ENCODE data around the gene LGALS7B.
"Not testable (repeated sequence)": the region's sequence is repeated elsewhere in the genome, so short reads cannot be mapped to it uniquely, and the experiment has no call there.

The LGALS7B gene

DNA sequence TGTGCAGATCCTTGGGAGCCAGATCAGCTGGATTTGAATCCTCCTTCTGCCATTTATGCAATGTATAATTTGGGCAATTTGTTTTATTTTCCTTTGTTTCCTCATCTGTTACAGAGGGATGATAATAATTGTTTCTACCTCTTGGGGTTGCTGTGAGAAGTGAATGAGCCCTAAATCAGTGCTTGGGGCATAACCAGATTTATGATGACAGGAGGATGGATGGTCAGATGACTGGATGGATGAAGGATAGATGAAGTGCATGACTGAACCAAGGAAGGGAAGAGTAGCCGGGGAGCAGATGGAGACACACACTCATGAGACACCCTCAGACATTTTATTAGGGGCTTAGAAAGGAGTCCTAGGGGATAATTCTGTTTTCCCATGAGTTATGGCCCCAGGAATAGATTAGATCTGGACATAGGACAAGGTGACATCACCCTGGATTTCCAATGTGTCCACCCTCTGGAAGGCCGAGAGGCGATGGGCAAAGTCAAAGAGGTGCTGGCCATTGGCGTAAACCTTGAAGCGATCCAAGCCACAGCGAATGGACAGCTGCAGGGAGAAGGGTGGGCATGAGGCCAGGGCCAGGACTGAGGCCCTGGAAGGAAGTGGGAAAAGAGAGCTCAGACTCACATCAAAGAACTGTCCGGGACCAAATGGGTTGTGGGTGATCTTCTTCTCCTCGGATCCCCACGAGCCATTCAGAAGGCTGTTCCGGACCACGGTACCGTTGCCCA, 12.5 kb downstream of the LGALS7B start:
- Histone ChIP-seq H3K27me3 (ENCODE audit: control insufficient read depth, insufficient read depth, low read length) (peaks cover 21% of the 10 kb centered on the region), H3K4me3 (ENCODE audit: low read length) (no peak overlapping the region), H3K36me3 (ENCODE audit: insufficient read depth, low read length) (no peaks in the 10 kb centered on the region), H3K9ac (ENCODE audit: low read depth, low read length) (no peak overlapping the region), H3K4me1 (ENCODE audit: control insufficient read depth, insufficient read depth, low read length) (no peaks in the 10 kb centered on the region), H3K9me3 (replicated peaks; ENCODE audit: low read length) (no peaks in the 10 kb centered on the region), H3K4me2 (ENCODE audit: low read length) (no peak overlapping the region)

DNA sequence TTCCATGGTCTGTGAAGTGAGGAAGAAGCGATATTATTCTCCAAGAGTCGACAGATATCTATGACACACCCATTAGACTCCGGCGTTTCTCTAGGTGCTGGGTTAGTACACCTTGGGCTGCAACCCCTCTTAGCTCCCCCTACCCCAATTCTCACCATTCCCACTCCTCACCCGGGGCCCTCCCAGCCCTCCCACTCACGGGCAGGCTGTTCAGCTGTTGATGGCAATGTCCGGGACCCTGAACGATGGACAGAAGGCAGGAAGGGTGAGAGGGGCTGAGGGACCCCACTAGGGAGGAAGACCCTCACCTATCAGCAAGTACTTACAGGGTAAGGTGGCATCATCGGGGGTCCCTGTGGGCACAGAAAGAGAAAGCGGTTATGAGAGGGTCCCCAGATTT, 14.5 kb downstream of the LGALS7B start:
- Histone ChIP-seq H3K27me3 (ENCODE audit: control insufficient read depth, insufficient read depth, low read length) (peaks cover 21% of the 10 kb centered on the region), H3K9me3 (replicated peaks; ENCODE audit: low read length) (no peaks in the 10 kb centered on the region), H3K9ac (ENCODE audit: low read depth, low read length) (no peak overlapping the region), H3K4me3 (ENCODE audit: low read length) (no peak overlapping the region), H3K4me2 (ENCODE audit: low read length) (no peak overlapping the region), H3K36me3 (ENCODE audit: insufficient read depth, low read length) (no peaks in the 10 kb centered on the region), H3K4me1 (ENCODE audit: control insufficient read depth, insufficient read depth, low read length) (no peaks in the 10 kb centered on the region)

DNA sequence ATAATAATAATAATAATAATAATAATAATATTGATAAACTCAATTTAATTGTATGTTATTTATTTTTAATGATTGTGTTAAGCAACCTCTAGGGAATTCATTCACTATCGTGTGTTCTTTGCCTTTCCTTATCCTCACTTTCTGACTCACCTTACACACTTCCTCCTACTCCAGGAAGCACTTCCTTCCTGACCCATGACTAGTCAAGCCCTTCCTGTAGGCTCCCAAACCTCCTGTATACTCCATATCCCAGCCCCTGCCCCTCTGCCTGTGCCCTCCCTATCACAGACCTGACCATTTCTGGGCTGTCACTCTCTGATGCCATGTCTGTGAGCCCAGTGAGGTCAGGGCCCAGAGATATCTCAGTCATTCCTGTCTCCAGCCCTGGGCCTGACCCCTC, 16.2 kb downstream of the LGALS7B start:
- no peak overlapping the region for H3K4me2 ChIP-seq (ENCODE audit: low read length)
- no peaks in the 10 kb centered on the region for H3K9me3 ChIP-seq (replicated peaks; ENCODE audit: low read length)
- no peaks in the 10 kb centered on the region for H3K36me3 ChIP-seq (ENCODE audit: insufficient read depth, low read length)
- H3K9ac ChIP-seq (ENCODE audit: low read depth, low read length), result no peak overlapping the region
- H3K4me1 ChIP-seq (ENCODE audit: control insufficient read depth, insufficient read depth, low read length), result no peaks in the 10 kb centered on the region
- H3K27me3 ChIP-seq (ENCODE audit: control insufficient read depth, insufficient read depth, low read length), result peaks cover 17% of the 10 kb centered on the region
- H3K4me3 ChIP-seq (ENCODE audit: low read length), result no peak overlapping the region

DNA sequence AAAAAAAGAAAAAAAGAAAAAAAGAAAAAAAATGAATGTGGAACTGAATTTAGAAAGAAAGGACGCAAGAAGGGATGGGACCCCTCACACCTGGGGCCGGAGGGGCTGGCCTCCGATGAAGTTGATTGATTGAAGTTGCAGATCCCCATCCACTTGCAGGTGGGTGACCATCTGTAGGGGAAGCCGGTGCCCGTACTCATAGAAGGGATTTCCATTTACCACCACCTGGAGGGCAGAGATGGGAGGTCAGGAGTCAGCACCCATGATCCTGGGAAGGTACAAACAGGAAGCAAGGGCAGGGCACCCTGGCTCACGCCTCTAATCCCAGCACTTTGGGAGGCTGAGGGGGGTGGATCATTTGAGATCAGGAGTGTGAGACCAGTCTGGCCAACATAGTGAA, 17.4 kb downstream of the LGALS7B start:
- Histone ChIP-seq H3K9ac (ENCODE audit: low read depth, low read length) (no peak overlapping the region), H3K27me3 (ENCODE audit: control insufficient read depth, insufficient read depth, low read length) (peaks cover 8% of the 10 kb centered on the region)

DNA sequence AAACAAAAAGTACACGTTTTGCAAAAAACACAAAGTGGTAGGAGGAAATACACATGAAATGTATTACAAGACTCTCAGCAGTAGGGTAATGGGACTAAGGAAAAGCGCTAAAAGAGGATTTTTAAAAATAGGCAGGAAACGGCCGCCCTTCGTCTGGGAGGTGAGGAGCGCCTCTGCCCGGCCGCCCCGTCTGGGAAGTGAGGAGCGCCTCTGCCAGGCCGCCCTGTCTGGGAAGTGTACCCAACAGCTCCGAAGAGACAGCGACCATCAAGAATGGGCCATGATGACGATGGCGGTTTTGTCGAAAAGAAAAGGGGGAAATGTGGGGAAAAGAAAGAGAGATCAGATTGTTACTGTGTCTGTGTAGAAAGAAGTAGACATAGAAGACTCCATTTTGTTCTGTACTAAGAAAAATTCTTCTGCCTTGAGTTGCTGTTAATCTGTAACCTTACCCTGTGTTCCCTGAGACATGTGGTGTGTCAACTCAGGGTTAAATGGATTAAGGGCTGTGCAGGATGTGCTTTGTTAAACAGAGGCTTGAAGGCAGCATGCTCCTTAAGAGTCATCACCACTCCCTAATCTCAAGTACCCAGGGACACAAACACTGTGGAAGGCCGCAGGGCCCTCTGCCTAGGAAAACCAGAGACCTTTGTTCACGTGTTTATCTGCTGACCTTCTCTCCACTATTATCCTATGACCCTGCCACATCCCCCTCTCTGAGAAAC, 18.5 kb downstream of the LGALS7B start:
- not testable (repeated sequence) for H3K36me3 ChIP-seq (ENCODE audit: insufficient read depth, low read length); H3K9me3 ChIP-seq (replicated peaks; ENCODE audit: low read length); H3K4me1 ChIP-seq (ENCODE audit: control insufficient read depth, insufficient read depth, low read length); H3K9ac ChIP-seq (ENCODE audit: low read depth, low read length); H3K4me3 ChIP-seq (ENCODE audit: low read length); H3K4me2 ChIP-seq (ENCODE audit: low read length); H3K27me3 ChIP-seq (ENCODE audit: control insufficient read depth, insufficient read depth, low read length)

More for the DNA sequence above, 17.4 kb downstream of the LGALS7B start:
- Histone ChIP-seq H3K4me3 (ENCODE audit: low read length) (no peak overlapping the region), H3K4me1 (ENCODE audit: control insufficient read depth, insufficient read depth, low read length) (no peaks in the 10 kb centered on the region), H3K36me3 (ENCODE audit: insufficient read depth, low read length) (no peaks in the 10 kb centered on the region), H3K4me2 (ENCODE audit: low read length) (no peak overlapping the region), H3K9me3 (replicated peaks; ENCODE audit: low read length) (no peaks in the 10 kb centered on the region)

DNA sequence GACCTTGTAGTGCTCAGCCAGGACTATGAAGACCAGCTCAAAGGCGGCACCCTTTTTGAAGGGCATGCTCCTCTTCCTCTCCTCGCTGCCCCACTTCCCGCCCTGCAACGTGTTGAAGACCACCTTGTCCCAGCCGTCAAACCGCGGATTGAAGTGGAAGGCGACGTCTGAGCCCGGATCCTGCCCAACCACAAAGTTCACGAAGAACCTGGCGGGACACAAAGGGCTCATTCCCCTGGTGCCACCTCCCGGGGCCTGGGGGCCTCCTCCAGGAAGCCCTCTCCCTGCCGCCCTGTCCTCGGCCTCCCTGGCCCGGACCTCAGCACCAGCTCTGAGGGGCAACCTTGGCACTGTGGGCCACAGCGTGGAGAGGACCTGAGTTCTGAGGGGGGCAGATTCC, 19.7 kb downstream of the LGALS7B start:
- Histone ChIP-seq H3K4me2 (ENCODE audit: low read length) (no peak overlapping the region), H3K9me3 (replicated peaks; ENCODE audit: low read length) (no peaks in the 10 kb centered on the region), H3K9ac (ENCODE audit: low read depth, low read length) (no peak overlapping the region), H3K4me1 (ENCODE audit: control insufficient read depth, insufficient read depth, low read length) (no peaks in the 10 kb centered on the region), H3K27me3 (ENCODE audit: control insufficient read depth, insufficient read depth, low read length) (no peaks in the 10 kb centered on the region), H3K4me3 (ENCODE audit: low read length) (no peak overlapping the region), H3K36me3 (ENCODE audit: insufficient read depth, low read length) (no peaks in the 10 kb centered on the region)

DNA sequence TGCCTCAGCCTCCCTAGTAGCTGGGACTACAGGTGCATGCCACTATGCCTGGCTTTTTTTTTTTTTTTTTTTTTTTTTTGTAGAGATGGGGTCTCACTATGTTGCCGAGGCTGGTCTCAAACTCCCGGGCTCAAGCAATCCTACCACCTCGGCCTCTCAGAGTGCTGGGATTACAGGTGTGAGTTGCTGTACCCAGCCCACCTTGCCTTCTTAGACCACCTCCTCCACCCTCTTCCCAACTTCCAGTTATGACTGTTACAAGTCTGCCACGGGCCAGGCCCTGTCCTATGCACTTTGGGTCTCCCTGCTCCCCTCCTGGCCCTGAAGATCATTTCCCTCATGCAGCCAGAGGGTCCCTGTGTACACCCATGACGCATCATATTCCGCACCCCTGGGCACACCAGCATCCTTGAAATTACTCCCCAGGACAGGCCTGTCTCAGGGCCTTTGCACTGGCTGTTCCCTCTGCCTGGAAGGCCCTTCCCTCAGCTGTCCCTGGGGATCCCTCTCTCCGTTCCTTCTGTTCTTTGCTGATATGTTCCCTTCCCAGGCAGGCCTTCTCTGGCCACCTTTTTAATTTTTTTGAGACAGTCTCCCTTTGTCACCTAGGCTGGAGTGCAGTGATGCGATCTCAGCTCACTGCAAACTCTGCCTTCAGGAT, 20.7 kb downstream of the LGALS7B start:
- no peak overlapping the region for H3K4me2 ChIP-seq (ENCODE audit: low read length)
- no peaks in the 10 kb centered on the region for H3K36me3 ChIP-seq (ENCODE audit: insufficient read depth, low read length)
- H3K4me3 ChIP-seq (ENCODE audit: low read length), result no peak overlapping the region
- no peaks in the 10 kb centered on the region for H3K9me3 ChIP-seq (replicated peaks; ENCODE audit: low read length)
- no peak overlapping the region for H3K9ac ChIP-seq (ENCODE audit: low read depth, low read length)
- no peaks in the 10 kb centered on the region for H3K27me3 ChIP-seq (ENCODE audit: control insufficient read depth, insufficient read depth, low read length)
- H3K4me1 ChIP-seq (ENCODE audit: control insufficient read depth, insufficient read depth, low read length), result no peaks in the 10 kb centered on the region

DNA sequence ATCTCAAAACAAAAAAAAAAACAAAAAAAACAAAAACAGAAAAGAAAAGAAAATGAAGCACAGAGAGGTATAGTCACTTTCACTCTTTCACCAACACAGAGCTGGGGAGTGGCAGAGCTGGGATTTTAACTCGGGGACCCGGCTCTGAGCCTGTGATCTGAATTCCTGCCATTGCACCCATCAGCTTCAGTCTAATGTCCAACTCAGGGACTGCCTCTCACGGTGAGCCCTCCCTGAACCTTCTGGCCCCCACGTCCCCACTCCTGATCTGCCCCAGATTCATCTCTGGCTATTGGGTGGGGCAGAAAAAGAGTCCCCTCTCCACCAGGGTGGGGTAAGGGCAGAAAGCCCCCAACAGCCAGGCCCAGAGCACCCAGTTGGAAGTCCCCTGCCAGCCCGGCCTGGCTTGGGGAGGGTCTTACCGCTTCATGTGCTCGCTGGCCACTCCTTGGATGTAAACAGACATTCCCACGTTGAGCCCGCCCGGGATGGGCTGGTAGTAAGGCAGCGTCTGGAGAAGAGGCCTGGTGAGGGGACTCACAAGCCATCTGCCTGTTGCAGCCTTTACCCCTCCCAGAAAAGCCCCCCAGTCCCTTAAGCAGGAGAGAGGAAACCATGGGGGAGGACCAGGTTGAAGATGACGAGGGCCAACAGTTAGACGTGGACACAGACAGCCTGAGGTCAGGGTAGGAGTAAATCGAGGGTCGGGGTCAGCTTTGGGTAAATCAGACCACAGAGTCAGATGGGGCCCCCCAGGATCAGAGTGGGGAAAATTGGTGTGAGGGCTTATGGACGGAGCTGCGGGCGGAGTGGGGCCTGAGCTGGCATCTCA, 23.2 kb downstream of the LGALS7B start:
- H3K9ac ChIP-seq (ENCODE audit: low read depth, low read length), result no peak overlapping the region
- no peak overlapping the region for H3K4me3 ChIP-seq (ENCODE audit: low read length)
- peaks cover 6% of the 10 kb centered on the region for H3K36me3 ChIP-seq (ENCODE audit: insufficient read depth, low read length)
- no peaks in the 10 kb centered on the region for H3K27me3 ChIP-seq (ENCODE audit: control insufficient read depth, insufficient read depth, low read length)
- no peaks in the 10 kb centered on the region for H3K9me3 ChIP-seq (replicated peaks; ENCODE audit: low read length)
- no peaks in the 10 kb centered on the region for H3K4me1 ChIP-seq (ENCODE audit: control insufficient read depth, insufficient read depth, low read length)
- no peak overlapping the region for H3K4me2 ChIP-seq (ENCODE audit: low read length)

DNA sequence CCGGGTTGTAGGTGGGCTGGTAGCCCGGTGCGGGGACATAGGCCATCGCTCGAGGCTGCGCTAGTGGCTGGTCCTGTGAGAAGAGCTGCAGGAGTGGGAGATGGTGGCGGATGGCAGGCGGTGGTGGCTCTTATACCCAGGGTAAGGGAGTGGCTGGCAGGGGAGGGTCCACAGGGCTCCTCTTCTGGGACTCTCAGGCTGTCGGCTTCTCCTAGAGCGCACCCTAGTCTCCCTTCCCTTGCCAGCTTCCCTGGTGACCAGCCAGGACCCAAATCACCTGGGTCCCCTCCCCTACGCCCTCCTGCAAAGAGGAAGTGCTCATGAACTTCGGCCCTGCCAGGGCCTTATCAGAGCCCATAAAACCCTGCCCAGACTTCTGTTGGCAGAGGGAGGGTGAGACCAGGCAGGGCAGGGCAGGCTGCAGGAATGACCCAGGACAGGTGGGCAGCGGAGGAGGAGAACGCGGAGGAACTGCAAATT, 23.9 kb downstream of the LGALS7B start, which contains the start of gene LGALS4:
Gene LGALS4, minus strand, starts transcription at position 105 of the 480 bp plus-strand sequence. Its CDS starts 59 bp downstream, at position 46.
- Histone ChIP-seq H3K4me2 (ENCODE audit: low read length) (no peak within 1 kb of the TSS), H3K27me3 (ENCODE audit: control insufficient read depth, insufficient read depth, low read length) (no peaks in the 10 kb centered on the region), H3K4me3 (ENCODE audit: low read length) (no peak within 1 kb of the TSS), H3K9ac (ENCODE audit: low read depth, low read length) (no peak within 1 kb of the TSS), H3K9me3 (replicated peaks; ENCODE audit: low read length) (no peaks in the 10 kb centered on the region), H3K36me3 (ENCODE audit: insufficient read depth, low read length) (peaks cover 6% of the 10 kb centered on the region), H3K4me1 (ENCODE audit: control insufficient read depth, insufficient read depth, low read length) (no peaks in the 10 kb centered on the region)

DNA sequence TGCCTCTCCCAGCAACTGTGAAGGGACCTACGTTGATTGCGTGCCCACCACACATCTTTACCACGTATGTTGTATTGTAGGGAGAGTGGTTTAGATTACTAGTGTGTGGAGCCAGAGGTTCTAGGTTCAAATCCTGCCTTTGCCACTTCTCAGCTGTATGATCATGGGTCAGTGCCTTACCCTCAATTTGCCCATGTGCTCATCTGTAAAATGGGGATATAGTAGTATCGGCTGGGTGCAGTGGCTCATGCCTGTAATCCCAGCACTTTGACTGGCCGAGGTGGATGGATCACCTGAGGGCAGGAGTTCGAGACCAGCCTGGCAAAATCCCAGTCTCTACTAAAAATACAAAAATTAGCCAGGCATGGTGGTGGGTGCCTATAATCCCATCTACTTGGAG, 24.3 kb downstream of the LGALS7B start:
- Histone ChIP-seq H3K4me1 (ENCODE audit: control insufficient read depth, insufficient read depth, low read length) (no peaks in the 10 kb centered on the region), H3K4me2 (ENCODE audit: low read length) (no peak overlapping the region), H3K27me3 (ENCODE audit: control insufficient read depth, insufficient read depth, low read length) (no peaks in the 10 kb centered on the region), H3K9ac (ENCODE audit: low read depth, low read length) (no peak overlapping the region), H3K36me3 (ENCODE audit: insufficient read depth, low read length) (peaks cover 6% of the 10 kb centered on the region), H3K9me3 (replicated peaks; ENCODE audit: low read length) (no peaks in the 10 kb centered on the region), H3K4me3 (ENCODE audit: low read length) (no peak overlapping the region)

DNA sequence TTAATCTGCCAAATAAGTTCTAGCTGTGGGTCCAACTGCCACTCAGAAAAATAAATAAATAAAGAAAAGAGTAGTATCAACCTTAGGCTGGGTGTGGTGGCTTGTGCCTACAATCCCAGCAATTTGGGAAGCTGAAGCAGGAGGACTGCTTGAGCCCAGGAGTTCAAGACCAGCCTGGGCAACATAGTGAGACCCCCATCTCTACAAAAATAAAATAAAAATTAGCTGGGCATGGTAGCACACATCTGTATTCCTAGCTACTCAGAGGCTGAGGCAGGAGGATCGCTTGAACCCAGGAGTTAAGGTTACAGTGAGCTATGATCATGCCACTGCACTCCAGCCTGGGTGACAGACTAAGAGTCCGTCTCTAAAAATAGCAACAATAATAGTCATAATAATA, 24.9 kb downstream of the LGALS7B start:
- H3K9me3 ChIP-seq (replicated peaks; ENCODE audit: low read length); H3K27me3 ChIP-seq (ENCODE audit: control insufficient read depth, insufficient read depth, low read length); H3K36me3 ChIP-seq (ENCODE audit: insufficient read depth, low read length); H3K4me1 ChIP-seq (ENCODE audit: control insufficient read depth, insufficient read depth, low read length); H3K4me2 ChIP-seq (ENCODE audit: low read length); H3K4me3 ChIP-seq (ENCODE audit: low read length); H3K9ac ChIP-seq (ENCODE audit: low read depth, low read length): not testable (repeated sequence)

Data from skeletal muscle satellite cell (primary cell).